NCI-H146 treated with DMSO at 0.1 percent for 48 hours (cell line): Measurements from ENCODE around the gene C2orf92.

Source experiments
- DNase-seq: peaks from one replicate; lab custom pipeline; 2025; ENCODE audit not compliant: unreplicated experiment; lab: John Stamatoyannopoulos, UW

C2orf92 gene

DNA sequence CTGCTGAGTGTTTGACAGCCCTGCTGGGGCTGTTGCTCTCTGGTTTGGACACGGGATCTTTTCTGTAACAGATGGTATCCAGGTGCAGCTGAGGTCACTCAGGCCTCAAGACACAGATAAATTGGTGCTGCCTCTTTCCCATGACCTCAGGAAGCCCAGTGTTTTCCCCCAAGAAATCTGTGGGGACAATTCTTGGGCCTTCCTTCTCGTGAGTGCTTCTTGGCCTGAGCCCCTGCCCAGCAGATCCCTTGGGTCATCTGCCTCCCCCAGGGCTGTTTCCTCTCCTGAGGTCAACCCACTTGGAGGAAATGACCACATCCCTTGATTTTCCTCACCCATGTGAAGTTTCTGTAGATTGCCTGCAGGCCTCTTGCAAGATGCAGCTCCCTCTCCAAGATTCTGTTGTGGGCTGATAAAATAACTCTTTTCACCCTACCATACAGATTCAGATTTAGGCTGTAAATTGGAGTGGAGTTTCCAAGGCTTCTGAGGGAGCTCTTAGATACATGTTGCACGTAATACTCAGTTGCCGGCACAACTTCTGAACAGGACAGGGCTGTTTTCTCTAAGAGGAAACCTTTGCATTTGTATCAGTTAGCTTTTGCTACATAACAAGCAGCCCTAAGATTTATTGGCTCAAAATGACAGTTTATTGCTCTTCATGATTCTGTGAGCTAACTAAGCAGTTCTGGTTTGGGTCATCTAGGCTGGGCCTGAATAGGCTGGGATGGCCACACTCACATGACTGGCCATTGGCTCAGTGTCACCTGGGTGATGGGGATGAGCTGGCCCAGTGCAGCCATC is 57.0 kb downstream of the C2orf92 start:
- no peak for DNase-seq

DNA sequence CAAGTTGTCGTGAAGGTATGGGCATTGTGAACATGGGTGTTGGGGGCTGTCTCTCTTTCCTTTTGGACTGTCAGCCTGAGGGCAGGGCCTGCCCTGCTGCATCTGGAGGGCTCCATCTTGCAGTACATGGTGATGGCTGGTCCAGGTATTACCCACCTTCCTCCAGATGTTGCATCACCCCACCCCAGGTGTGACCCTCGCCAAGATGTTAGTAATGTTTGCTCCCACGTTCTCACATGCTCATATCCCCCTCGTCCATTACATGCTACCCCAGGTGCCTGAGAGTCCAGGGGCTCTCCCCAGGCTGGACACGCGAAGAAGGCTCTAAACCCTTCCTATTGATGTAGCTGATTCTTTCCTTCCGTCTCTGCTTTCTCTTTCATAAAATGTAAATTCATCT is 57.8 kb downstream of the C2orf92 start:
- DNase-seq: no peak

DNA sequence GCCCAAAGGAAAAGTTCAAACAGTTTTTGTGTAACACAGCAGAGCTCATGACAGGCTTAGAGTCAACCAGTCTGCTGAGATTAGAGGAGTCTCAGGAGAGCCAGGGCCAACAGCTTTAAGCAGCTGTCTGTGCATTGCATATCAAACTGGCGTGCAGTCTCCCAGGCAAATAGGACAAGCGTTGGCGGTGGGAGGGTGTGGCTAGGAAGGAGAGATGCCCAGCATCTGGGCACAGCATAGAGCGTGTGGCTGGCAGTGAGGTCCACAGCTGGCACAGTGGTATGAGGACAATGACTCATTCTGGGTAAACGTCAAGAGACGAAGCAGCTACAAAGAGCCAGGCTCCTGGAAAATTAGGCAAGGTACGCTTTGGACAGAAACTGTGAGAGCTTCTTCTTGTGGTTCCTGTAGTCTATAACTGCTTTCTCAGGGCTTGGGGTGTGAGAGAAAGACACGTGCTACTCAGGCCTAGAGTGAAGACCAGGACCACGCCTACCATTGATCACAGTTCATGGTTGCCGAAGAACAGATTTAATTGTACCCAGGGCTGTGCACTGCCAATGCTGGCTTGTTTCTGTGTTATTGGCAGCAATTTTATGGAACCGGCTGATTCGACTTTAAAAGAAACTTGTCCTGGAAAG is 58.7 kb downstream of the C2orf92 start:
- no peak for DNase-seq

DNA sequence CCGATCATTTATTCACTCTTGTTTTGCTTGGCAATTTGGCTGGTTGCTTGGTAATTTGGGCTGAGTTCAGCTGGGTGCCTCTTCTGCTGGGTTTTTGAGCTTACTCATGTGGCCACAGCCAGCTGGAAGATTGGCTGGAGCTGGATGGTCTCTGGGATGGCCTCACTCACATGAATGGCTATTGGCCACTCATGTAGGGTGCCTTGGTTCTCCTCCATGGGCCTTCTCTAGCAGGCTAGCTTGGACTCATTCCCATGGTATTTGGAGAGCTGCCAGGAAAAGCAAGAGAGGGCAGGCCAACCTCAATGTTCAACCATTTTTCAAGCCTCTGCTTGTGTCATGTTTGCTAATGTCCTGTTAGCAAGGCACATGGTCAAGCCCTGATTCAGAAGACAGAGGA is 60.7 kb downstream of the C2orf92 start:
- DNase-seq: no peak

DNA sequence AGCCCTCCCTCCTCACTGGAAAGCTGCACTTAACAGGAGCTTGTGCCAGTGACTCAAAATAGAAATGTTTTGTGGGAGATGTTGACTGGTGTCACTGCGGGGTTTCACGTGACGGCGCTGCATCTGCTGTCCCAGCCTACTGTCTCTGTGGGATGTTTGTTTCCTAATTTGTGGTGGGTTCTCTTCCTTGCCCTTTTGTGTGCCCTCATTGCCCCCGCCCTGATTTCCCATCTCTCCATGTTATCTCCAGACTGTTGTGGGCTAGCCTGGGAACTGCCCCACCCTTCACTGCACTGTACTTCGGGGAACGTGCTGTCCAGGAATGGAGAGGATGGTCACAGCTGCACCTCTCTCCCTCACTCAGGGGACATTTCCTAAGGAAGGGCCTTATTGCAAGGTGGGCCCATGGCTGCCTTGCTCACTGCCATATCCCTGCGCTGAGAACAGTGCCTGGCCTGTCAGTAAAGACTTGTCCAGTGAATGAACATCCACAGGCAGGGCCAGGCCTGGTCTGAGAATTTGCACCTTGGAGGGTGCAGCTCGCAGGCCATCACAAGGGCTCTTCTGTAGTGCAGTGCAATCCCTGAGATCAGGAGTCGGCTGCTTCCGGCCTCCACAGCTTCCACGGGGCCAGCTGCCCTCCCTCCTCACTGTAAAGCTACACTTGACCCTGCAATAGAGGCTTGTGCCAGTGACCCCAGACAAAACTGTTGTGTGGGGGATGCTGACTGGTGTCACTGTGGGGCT is 61.9 kb downstream of the C2orf92 start:
- no peak for DNase-seq

DNA sequence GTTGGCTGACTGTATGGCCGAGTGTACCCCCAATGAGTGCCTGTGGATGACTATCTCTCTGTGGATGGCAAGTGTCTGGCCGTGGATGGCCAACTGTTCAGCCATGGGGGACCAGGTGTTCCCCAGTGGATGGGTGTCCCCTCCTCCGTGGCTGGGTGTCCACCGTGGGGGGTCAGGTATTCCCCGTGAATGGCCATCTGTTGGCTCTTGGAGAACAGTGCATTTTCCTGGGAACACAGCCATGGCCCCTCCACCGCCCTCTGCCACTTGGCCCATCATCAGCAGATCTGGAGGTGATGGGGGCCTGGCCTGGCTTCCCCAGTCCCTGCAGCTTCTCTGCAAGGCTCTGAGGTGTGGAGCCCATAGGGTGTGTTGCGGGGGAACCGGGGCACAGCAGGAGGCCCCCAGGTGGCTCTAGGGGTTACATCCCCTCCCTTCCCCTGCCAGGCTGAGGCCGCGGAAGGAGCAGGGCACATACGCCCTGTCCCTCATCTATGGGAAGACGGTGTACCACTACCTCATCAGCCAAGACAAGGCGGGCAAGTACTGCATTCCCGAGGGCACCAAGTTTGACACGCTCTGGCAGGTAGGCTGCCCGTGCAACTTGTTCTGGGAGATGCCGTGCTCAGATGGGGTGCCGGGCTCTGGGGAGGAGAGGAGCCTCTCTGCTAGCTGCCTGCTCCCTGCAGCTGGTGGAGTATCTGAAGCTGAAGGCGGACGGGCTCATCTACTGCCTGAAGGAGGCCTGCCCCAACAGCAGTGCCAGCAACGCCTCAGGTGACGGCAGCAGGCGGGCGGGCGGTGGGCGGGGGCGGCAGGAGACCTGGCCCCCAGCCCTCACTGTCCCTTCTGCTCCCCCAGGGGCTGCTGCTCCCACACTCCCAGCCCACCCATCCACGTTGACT is 63.2 kb downstream of the C2orf92 start:
- no peak for DNase-seq

DNA sequence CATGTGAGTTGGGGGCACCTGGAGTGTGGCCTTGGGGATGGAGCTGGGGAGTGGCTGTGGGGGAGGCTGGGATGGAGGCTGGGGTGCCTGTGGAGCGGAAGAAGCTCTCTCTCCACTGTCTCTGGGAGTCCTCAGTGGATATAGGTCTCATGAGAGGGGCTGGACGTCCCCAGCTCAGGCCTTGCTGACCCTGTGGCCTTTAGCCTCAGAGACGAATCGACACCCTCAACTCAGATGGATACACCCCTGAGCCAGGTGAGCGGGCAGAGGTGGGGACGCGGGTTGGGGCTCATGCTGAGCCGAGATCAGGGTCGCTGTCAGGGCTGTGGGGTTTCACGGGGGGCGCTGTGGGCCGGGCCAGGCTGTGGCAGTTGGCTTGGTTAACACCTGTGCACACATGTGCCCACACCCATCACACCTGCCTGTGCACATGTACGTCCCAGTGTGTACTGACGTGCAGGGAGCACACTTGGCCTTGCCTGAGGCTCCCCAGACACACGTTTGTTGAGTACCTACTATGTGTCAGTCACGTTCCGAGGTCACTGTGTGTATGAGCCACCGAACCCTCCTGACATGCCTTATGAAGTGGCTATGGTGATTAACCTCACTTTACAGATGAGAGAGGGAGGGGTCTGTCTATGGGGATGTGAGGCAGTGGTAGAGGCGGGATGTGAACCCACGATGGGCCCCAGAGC is 64.0 kb downstream of the C2orf92 start:
- DNase-seq: no peak

DNA sequence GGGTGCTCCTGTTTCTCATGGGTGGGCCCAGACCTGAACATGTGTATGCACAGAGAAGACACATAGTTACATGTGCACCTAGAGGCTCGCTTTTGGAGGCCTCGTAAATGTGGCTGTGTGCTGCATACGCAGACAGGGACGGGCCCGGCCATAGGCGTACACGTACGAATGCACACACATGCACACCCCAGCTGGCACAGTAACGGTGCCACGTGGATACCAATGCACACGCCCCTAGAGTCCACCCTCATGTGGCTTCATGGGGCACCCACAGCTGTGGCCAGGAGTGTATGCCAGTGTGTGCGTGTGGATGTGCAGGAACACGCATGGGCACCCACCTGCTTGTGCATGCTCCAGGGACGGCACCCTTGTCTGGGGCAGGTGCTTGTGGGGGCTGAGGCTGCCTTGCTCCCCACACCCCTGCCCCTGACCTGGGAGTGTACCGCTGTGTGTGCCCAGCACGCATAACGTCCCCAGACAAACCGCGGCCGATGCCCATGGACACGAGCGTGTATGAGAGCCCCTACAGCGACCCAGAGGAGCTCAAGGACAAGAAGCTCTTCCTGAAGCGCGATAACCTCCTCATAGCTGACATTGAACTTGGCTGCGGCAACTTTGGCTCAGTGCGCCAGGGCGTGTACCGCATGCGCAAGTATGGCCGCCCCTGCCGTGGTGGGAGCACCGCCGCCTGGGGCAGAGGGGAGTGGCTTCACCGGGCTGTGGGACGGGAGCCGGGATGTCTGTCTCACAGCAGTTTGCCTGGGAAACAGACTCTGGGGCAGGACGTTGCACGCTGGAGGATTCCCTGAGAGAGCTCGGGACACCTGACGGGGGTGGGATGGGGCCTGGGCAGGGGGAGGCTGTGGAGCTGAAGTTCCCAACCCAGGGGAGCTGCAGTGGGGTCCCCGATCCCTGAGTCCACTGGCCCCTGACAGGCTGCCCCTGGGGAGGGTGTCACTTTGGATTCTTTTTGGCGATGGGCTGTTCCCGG is 64.8 kb downstream of the C2orf92 start:
- DNase-seq: no peak

DNA sequence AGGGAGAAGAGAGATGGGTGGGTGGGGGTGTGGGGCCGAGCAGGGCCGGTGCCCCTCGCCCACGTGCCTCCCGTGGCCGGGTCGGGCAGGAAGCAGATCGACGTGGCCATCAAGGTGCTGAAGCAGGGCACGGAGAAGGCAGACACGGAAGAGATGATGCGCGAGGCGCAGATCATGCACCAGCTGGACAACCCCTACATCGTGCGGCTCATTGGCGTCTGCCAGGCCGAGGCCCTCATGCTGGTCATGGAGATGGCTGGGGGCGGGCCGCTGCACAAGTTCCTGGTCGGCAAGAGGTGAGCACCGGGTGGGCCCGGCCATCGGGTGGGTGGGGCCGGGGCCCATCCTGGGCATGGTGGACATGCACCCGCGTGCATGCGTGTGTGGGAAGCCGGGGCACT is 65.6 kb downstream of the C2orf92 start:
- DNase-seq: no peak

DNA sequence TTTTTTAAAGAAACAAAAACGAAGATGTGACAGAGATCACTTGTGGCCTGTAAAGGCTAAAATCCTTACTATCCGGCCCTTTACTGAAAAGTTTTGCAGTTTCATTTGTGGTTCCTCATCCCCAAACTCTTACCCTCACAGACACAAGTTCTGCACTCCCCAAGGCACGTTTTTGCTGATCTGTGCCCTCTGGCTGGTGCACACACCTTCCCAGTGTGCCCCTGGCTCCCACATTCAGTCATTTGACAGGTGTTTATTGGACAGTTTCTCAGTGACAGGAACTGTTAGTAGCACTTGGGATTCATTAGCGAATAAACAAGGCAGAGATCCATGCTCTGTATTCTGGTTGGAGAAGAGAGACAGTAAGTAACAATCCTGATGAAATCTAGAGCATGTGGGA is 66.7 kb downstream of the C2orf92 start:
- no peak for DNase-seq

DNA sequence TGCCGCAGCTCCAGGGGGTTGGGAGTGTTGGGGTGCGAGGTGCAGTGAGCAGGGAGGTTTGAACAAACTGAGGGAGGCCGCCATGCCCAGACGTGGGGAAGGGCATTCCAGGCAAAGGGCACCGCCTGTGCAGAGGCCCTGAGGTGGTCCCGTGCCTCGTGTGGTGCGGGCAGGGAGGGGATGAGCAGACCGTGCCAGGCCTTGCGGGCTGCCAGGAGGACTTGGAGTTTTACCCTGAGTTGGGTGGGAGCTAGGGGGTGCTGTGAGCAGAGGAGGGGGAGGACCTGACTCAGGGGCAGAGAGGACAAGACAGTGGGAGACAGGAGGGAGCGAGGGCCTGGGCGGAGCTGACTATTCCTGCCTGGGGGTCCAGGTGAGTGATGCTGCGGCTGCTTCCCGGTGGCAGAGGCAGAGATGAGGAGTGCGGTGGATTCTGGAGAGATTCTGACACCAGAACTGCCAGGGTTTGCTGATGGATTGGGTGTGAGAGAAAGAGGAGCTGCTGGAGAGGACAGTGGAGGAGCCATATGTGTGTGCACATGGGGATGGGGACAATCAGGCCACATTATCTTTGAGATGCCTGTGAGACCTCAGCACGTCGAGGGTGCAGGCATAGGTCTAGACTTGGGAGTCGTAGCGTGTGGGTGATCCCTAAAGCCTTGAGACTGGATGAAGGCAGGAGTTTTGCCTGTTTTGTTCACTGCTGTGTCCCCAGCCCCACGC is 67.3 kb downstream of the C2orf92 start:
- DNase-seq: no peak

DNA sequence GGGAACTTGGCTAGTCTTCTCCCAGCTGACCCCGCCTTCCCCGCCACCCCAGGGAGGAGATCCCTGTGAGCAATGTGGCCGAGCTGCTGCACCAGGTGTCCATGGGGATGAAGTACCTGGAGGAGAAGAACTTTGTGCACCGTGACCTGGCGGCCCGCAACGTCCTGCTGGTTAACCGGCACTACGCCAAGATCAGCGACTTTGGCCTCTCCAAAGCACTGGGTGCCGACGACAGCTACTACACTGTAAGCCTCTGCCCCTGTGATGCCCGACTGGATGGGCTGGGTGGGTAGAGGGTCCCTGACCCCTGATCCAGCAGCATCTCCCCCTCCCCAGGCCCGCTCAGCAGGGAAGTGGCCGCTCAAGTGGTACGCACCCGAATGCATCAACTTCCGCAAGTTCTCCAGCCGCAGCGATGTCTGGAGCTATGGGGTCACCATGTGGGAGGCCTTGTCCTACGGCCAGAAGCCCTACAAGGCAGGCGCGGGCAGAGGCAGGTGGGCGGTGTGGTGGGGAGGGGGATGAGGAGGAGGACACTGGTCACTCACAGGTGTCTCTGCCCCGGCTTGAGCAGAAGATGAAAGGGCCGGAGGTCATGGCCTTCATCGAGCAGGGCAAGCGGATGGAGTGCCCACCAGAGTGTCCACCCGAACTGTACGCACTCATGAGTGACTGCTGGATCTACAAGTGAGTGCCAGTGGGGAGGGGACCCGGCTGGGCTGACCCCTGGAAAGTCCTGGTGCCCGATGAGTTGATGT is 68.1 kb downstream of the C2orf92 start:
- DNase-seq: no peak

DNA sequence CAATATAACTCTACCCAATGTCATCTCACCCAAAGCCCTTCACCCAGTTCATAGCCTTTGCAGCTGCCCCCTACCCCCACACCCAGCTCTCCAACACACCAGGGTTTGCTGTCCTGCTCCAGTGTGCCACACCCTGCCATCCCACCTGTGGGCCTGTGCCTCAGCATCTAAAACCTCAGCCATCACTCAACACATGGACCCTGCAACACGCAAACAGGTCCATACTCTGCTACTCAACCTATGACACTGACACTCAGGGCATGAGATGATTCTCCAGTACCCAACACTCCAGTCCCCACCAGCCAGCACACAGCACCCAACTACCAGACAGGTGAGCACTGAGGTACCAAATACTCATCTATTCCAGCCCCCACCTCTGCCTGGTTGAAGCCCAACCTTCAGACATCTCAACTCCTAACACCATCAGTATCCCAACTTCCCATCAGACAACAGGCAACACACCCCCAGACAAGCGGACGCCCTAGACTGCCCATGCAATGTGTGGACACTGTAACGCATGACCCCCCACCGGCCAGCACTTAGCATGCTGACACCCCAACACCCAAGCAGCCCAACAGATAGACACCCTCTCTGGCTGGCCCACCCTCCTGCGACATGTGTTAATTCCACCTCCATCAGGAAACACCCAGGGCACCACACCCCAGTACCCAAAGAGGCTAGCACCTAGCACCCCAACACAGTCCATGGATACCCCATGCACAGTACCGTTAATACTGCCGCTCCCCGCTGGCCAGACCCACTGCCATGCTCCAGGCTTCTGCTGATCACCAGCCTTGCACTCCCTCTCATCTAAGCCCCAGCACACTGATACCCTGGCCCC is 68.9 kb downstream of the C2orf92 start:
- no peak for DNase-seq

DNA sequence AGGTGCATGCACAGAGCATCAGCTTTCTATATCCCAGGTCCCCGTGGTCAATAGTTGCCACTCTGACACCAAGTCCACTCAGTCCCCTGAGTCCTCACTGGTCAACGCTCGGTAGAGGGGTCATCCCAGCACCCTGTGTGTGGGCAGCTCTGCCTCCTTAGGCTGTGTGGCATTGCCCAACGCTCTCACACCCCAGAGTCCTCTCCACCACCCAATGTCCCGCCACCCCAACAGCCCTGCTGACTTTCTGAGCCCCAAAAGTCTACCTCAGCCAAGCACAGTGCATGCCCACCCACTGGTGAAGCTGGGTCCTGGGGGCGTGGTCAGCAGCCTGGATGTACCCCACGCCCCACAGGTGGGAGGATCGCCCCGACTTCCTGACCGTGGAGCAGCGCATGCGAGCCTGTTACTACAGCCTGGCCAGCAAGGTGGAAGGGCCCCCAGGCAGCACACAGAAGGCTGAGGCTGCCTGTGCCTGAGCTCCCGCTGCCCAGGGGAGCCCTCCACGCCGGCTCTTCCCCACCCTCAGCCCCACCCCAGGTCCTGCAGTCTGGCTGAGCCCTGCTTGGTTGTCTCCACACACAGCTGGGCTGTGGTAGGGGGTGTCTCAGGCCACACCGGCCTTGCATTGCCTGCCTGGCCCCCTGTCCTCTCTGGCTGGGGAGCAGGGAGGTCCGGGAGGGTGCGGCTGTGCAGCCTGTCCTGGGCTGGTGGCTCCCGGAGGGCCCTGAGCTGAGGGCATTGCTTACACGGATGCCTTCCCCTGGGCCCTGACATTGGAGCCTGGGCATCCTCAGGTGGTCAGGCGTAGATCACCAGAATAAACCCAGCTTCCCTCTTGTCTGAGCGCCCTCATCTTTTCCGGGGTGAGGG is 69.7 kb downstream of the C2orf92 start:
- DNase-seq: no peak

DNA sequence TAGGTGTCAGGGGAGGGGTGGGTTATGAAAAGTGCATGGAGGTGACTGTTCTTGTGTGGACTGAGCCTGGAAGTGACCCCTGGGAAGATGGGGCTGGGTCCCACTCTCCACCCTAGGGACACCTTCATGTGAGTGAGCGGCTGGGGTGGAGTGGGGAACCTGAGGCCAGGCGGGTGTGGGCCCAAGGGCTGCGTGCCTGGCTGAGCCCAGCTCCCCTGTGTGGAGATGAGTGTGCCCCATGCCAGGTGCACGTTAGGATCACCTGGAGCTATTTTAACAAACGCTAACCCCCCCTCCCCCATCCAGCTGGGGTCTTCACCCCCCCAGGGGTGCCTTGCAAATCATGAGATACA is 70.4 kb downstream of the C2orf92 start:
- no peak for DNase-seq

DNA sequence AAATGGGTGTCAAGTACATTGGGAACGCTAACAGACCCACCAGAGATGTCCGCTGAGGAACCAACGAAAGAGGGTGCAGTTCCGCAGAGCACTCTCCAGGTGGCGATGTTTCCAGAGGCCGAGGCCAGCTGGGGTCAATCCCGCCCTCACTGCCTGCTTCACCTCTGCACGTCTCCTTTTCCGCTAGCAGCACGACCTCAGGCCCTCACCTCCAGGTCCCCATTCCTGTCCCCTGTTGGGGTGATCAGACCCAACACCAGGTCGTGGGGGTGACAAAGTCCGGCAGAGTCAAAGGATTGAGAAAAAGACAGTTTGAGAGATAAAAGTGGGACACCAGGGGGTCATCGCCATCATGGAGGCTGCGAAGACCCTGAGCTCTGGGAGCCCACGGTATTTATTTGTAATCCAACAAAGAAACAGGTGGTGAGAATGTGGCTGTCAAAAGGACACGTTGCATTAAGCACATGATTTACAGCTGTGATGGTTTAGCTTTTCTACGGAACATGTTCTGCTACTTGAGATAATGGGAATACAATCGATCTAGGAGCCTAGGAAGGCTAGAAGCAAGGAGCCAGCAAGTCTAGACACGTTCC is 71.2 kb downstream of the C2orf92 start:
- peak; percentile 76 for DNase-seq
